ENCODE measurements around the gene CCDC192.
"Not testable (repeated sequence)": the region's sequence is repeated elsewhere in the genome, so short reads cannot be mapped to it uniquely, and the experiment has no call there.

Gene CCDC192

GRCh38 chr5:127840809-127841208 lies 137.6 kb downstream of the CCDC192 start:
- Histone ChIP-seq H3K9me3 (ENCODE audit: control insufficient read depth, low read length) (no peaks in the 10 kb centered on the region), H3K27me3 (ENCODE audit: control insufficient read depth, insufficient read depth, low read length) (no peaks in the 10 kb centered on the region), H3K4me3 (ENCODE audit: low read length) (no peak overlapping the region), H3K9ac (ENCODE audit: low read length) (no peak overlapping the region), H3K4me1 (ENCODE audit: control insufficient read depth, insufficient read depth, low read length) (peaks cover 35% of the 10 kb centered on the region), H3K36me3 (ENCODE audit: control insufficient read depth, insufficient read depth, low read length) (no peaks in the 10 kb centered on the region)

DNA sequence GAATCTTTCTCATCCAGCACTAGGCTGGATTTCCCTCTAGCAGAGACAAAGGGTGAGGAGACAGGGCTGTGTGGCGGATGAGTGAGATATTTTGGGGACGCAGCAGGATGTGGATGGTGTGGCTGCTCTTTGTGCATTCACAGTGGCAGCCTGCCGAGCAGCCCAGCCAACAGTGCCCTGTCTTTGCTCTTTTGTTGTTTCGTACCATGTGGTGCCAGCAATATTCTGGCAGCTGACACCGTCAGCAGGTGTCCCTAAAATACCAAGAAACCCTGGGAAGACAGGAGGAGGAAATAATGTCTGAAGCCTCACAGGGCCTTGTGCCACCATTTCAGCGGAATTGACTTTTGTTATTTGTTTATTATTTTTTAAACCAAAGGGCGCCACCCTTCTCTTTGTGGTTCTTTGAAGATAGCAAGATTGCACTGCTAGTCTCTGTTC lies 141.4 kb downstream of the CCDC192 start:
- no peaks in the 10 kb centered on the region for H3K9me3 ChIP-seq (ENCODE audit: control insufficient read depth, low read length)
- no peaks in the 10 kb centered on the region for H3K27me3 ChIP-seq (ENCODE audit: control insufficient read depth, insufficient read depth, low read length)
- no peak overlapping the region for H3K9ac ChIP-seq (ENCODE audit: low read length)
- H3K4me3 ChIP-seq (ENCODE audit: low read length), result no peak overlapping the region
- no peaks in the 10 kb centered on the region for H3K36me3 ChIP-seq (ENCODE audit: control insufficient read depth, insufficient read depth, low read length)
- H3K4me1 ChIP-seq (ENCODE audit: control insufficient read depth, insufficient read depth, low read length), result peaks cover 34% of the 10 kb centered on the region

DNA sequence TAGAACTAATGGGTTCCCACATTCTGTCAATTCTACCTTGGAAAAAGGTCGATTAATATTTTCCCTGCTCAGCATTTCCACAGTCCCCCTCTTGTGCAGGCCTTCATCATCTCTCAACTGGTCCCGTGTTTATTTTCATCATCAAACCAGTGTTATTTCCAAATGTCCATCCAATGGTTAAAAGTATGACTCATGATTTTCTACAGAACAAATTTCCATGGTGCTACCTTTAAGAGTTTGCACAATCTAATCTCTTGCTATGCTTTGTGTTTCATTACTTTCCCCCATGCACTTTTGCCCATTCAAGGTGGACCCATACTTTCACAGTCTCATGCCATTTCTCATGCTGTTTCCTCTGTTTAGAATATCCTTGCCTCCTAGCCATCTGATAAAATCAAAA lies 143.7 kb downstream of the CCDC192 start:
- H3K9me3 ChIP-seq (ENCODE audit: control insufficient read depth, low read length), result no peaks in the 10 kb centered on the region
- no peaks in the 10 kb centered on the region for H3K27me3 ChIP-seq (ENCODE audit: control insufficient read depth, insufficient read depth, low read length)
- peaks cover 21% of the 10 kb centered on the region for H3K4me1 ChIP-seq (ENCODE audit: control insufficient read depth, insufficient read depth, low read length)
- H3K36me3 ChIP-seq (ENCODE audit: control insufficient read depth, insufficient read depth, low read length), result no peaks in the 10 kb centered on the region
- no peak overlapping the region for H3K4me3 ChIP-seq (ENCODE audit: low read length)
- no peak overlapping the region for H3K9ac ChIP-seq (ENCODE audit: low read length)

GRCh38 chr5:127847641-127848040 lies 144.4 kb downstream of the CCDC192 start:
- not testable (repeated sequence) for H3K36me3 ChIP-seq (ENCODE audit: control insufficient read depth, insufficient read depth, low read length); H3K9ac ChIP-seq (ENCODE audit: low read length); H3K27me3 ChIP-seq (ENCODE audit: control insufficient read depth, insufficient read depth, low read length); H3K4me3 ChIP-seq (ENCODE audit: low read length); H3K9me3 ChIP-seq (ENCODE audit: control insufficient read depth, low read length)
- H3K4me1 ChIP-seq (ENCODE audit: control insufficient read depth, insufficient read depth, low read length), result peaks cover 20% of the 10 kb centered on the region

- Histone ChIP-seq H3K36me3 (ENCODE audit: control insufficient read depth, insufficient read depth, low read length) (no peaks in the 10 kb centered on the region), H3K27me3 (ENCODE audit: control insufficient read depth, insufficient read depth, low read length) (no peaks in the 10 kb centered on the region), H3K4me1 (ENCODE audit: control insufficient read depth, insufficient read depth, low read length) (peaks cover 20% of the 10 kb centered on the region), H3K4me3 (ENCODE audit: low read length) (no peak overlapping the region), H3K9ac (ENCODE audit: low read length) (no peak overlapping the region), H3K9me3 (ENCODE audit: control insufficient read depth, low read length) (no peaks in the 10 kb centered on the region)
These were observed 144.9 kb downstream of the CCDC192 start for GRCh38 chr5:127848098-127848497.

DNA sequence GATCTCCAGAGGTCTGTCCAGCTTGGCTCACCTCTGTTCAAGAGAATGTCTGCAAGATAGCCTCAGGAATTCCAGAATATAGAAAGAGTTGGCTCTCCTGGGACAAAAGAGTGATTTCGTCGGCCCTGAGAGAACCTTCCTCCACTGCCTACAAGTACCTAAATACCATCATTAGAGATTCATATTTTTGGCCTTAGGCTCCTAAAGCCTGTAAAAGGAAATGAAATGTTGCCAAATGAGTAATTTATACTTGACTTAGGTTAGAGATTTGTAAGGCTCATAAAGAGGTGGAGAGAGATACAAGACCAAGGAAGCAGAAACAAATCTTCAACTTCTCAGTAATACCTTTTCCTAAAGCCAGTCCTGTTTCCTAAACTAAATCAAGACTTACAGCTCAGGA lies 146.2 kb downstream of the CCDC192 start:
- Histone ChIP-seq H3K4me1 (ENCODE audit: control insufficient read depth, insufficient read depth, low read length) (peaks cover 19% of the 10 kb centered on the region), H3K4me3 (ENCODE audit: low read length) (no peak overlapping the region), H3K9me3 (ENCODE audit: control insufficient read depth, low read length) (no peaks in the 10 kb centered on the region), H3K36me3 (ENCODE audit: control insufficient read depth, insufficient read depth, low read length) (no peaks in the 10 kb centered on the region), H3K27me3 (ENCODE audit: control insufficient read depth, insufficient read depth, low read length) (no peaks in the 10 kb centered on the region), H3K9ac (ENCODE audit: low read length) (no peak overlapping the region)

DNA sequence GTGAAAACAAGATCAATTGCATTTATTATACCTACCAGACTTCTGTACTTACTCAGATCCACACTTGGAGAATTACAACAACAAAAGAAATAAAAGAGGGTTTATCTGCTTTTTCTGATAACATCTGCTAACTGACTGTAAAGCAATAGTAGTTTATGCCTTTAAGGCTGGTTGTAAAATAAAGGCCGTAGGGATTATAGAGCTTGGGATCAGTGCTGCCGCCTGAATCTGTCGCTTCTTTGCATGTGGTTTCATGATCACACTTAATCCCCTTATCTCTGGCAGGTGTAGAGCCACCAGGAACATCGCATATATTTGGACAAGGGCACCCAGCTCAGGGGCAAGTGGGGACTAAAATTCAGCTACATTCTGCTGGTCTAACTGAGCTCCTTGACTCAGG lies 146.7 kb downstream of the CCDC192 start:
- Histone ChIP-seq H3K9ac (ENCODE audit: low read length) (no peak overlapping the region), H3K9me3 (ENCODE audit: control insufficient read depth, low read length) (no peaks in the 10 kb centered on the region), H3K27me3 (ENCODE audit: control insufficient read depth, insufficient read depth, low read length) (no peaks in the 10 kb centered on the region)

DNA sequence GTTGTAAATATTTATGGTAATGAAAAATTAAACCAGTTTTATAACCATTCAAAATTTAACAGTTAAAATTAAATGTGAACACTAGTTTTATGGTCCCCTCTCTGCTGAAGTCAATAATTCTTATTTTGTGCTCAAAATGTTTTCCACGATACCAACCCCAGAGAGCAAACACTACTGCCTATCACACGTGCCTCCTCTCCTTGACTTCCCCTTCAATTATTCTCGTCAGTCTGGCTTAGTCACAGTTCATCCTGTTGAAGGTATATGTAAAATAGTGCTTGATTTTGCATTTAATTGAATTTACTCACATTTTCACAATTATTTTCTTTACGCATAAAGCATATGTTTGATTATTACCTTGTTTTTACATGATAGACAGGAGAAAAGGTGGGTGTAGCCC lies 148.8 kb downstream of the CCDC192 start:
- H3K4me3 ChIP-seq (ENCODE audit: low read length), result no peak overlapping the region
- H3K9ac ChIP-seq (ENCODE audit: low read length), result no peak overlapping the region
- peaks cover 21% of the 10 kb centered on the region for H3K4me1 ChIP-seq (ENCODE audit: control insufficient read depth, insufficient read depth, low read length)
- no peaks in the 10 kb centered on the region for H3K9me3 ChIP-seq (ENCODE audit: control insufficient read depth, low read length)
- no peaks in the 10 kb centered on the region for H3K27me3 ChIP-seq (ENCODE audit: control insufficient read depth, insufficient read depth, low read length)
- H3K36me3 ChIP-seq (ENCODE audit: control insufficient read depth, insufficient read depth, low read length), result no peaks in the 10 kb centered on the region

More for the DNA sequence above, 146.7 kb downstream of the CCDC192 start:
- peaks cover 14% of the 10 kb centered on the region for H3K4me1 ChIP-seq (ENCODE audit: control insufficient read depth, insufficient read depth, low read length)
- no peak overlapping the region for H3K4me3 ChIP-seq (ENCODE audit: low read length)
- H3K36me3 ChIP-seq (ENCODE audit: control insufficient read depth, insufficient read depth, low read length), result no peaks in the 10 kb centered on the region

DNA sequence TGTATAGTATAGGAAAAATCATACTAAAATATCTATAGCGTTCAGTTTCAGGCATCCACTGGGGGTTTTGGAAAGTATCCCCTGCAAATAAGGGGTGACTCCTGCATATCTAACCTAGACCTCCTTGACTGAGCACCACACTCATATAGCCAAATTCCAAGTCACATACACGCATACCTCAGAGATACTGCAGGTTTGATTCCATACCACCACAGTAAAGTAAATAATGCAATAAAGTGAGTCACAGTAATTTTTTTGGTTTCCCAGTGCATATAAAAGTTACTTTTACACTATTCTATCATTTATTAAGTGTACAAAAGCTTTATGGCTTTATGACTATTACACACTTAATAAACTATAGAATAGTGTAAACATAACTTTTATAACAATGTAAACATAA lies 151.3 kb downstream of the CCDC192 start:
- Histone ChIP-seq H3K36me3 (ENCODE audit: control insufficient read depth, insufficient read depth, low read length) (no peaks in the 10 kb centered on the region), H3K9me3 (ENCODE audit: control insufficient read depth, low read length) (no peaks in the 10 kb centered on the region), H3K9ac (ENCODE audit: low read length) (no peak overlapping the region), H3K27me3 (ENCODE audit: control insufficient read depth, insufficient read depth, low read length) (no peaks in the 10 kb centered on the region), H3K4me3 (ENCODE audit: low read length) (no peak overlapping the region), H3K4me1 (ENCODE audit: control insufficient read depth, insufficient read depth, low read length) (peaks cover 37% of the 10 kb centered on the region)

DNA sequence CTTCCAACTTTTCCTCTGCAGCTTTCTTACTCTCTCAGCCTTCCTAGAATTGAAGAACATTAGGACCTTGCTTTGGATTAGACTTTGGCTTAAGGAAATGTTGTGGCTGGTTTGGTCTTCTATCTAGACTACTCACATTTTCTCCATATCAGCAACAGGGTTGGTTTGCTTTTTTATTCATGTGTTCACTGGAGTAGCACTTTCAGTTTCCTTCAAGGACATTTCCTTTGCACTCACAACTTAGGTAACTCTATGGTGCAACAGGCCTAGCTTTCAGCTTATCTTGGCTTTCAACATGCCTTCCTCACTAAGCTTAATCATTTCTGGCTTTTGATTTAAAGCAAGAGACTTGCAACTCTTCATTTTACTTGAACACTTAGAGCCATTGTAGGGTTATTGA lies 153.1 kb downstream of the CCDC192 start:
- peaks cover 37% of the 10 kb centered on the region for H3K4me1 ChIP-seq (ENCODE audit: control insufficient read depth, insufficient read depth, low read length)
- no peaks in the 10 kb centered on the region for H3K36me3 ChIP-seq (ENCODE audit: control insufficient read depth, insufficient read depth, low read length)
- H3K4me3 ChIP-seq (ENCODE audit: low read length), result no peak overlapping the region
- no peaks in the 10 kb centered on the region for H3K27me3 ChIP-seq (ENCODE audit: control insufficient read depth, insufficient read depth, low read length)
- H3K9me3 ChIP-seq (ENCODE audit: control insufficient read depth, low read length), result no peaks in the 10 kb centered on the region
- no peak overlapping the region for H3K9ac ChIP-seq (ENCODE audit: low read length)

- Histone ChIP-seq H3K4me3 (ENCODE audit: low read length) (no peak overlapping the region), H3K9ac (ENCODE audit: low read length) (no peak overlapping the region), H3K36me3 (ENCODE audit: control insufficient read depth, insufficient read depth, low read length) (no peaks in the 10 kb centered on the region), H3K4me1 (ENCODE audit: control insufficient read depth, insufficient read depth, low read length) (peaks cover 37% of the 10 kb centered on the region), H3K9me3 (ENCODE audit: control insufficient read depth, low read length) (no peaks in the 10 kb centered on the region), H3K27me3 (ENCODE audit: control insufficient read depth, insufficient read depth, low read length) (no peaks in the 10 kb centered on the region)
These were observed 155.1 kb downstream of the CCDC192 start for GRCh38 chr5:127858116-127858784.

GRCh38 chr5:127860291-127860690 lies 157.1 kb downstream of the CCDC192 start:
- Histone ChIP-seq H3K27me3 (ENCODE audit: control insufficient read depth, insufficient read depth, low read length) (no peaks in the 10 kb centered on the region), H3K4me1 (ENCODE audit: control insufficient read depth, insufficient read depth, low read length) (peaks cover 37% of the 10 kb centered on the region), H3K4me3 (ENCODE audit: low read length) (no peak overlapping the region), H3K9ac (ENCODE audit: low read length) (no peak overlapping the region), H3K36me3 (ENCODE audit: control insufficient read depth, insufficient read depth, low read length) (no peaks in the 10 kb centered on the region), H3K9me3 (ENCODE audit: control insufficient read depth, low read length) (no peaks in the 10 kb centered on the region)

DNA sequence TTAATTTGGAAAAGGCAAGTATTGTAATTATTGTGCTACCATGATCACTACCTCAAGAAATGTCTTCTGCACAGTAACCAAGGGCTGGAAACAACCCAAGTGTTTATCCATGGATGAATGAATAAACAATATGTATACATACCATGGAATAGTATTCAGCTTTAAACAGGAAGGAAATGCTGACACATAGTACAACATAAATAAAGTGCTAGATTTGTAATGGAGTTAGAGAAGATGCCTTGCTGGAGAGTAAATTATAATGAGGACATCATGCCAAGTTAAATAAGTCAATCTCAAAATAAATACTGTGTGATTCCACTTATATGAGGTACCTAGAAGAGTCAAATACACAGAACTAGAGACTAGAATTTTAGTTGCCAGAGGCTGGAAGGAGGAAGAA lies 160.0 kb downstream of the CCDC192 start:
- Histone ChIP-seq H3K27me3 (ENCODE audit: control insufficient read depth, insufficient read depth, low read length) (no peaks in the 10 kb centered on the region), H3K36me3 (ENCODE audit: control insufficient read depth, insufficient read depth, low read length) (no peaks in the 10 kb centered on the region), H3K4me1 (ENCODE audit: control insufficient read depth, insufficient read depth, low read length) (peaks cover 22% of the 10 kb centered on the region), H3K9me3 (ENCODE audit: control insufficient read depth, low read length) (no peaks in the 10 kb centered on the region), H3K4me3 (ENCODE audit: low read length) (no peak overlapping the region), H3K9ac (ENCODE audit: low read length) (no peak overlapping the region)
